ENCODE data around the gene LIN52.

GRCh38 chr14:74085828-74086227 is 1.1 kb downstream of the LIN52 start:
- TF ChIP-seq CTCF (IDR thresholded peaks at IDR 0.05) (no peak), POLR2A (IDR thresholded peaks at IDR 0.05) (no peak)

Measured in breast epithelium (tissue), 3 donors.